ENCODE measurements around the gene HEYL.

The HEYL gene

DNA sequence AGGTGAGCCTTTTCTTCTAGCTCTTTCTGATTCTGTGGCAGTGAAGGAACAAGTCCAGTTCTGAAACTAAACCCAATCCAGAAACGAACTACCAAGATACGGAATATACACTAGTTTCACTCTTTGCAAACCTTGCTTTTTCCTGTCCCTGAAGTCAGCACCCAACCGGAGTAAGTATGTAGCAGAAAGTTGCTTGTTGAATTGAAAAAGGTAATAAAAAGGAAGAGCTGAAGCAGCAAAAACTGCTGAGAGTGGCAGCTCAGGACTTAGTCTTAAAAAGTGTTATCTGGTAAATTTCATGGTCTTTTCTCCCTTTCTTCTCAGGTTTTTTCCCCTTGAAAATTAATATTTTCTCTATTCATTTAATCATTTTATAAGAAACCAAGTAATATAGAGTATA lies 41.9 kb upstream of the HEYL start:
- H3K79me2 ChIP-seq (ENCODE audit: insufficient read depth, low read depth) = no peaks in the 10 kb centered on the region
- no peak overlapping the region for H2AFZ ChIP-seq (ENCODE audit: low read depth)
- no peak overlapping the region for H3K4me3 ChIP-seq (IDR thresholded peaks at IDR 0.05; ENCODE audit: insufficient read depth, low read depth, low read length)
- H3K27me3 ChIP-seq (ENCODE audit: insufficient read depth, low read depth) = 0 out of 2 replicates have a peak, but pooled peaks cover 2% of the 10 kb centered on the region
- no peak overlapping the region for H3K4me2 ChIP-seq
- TF ChIP-seq, protein P1, sequence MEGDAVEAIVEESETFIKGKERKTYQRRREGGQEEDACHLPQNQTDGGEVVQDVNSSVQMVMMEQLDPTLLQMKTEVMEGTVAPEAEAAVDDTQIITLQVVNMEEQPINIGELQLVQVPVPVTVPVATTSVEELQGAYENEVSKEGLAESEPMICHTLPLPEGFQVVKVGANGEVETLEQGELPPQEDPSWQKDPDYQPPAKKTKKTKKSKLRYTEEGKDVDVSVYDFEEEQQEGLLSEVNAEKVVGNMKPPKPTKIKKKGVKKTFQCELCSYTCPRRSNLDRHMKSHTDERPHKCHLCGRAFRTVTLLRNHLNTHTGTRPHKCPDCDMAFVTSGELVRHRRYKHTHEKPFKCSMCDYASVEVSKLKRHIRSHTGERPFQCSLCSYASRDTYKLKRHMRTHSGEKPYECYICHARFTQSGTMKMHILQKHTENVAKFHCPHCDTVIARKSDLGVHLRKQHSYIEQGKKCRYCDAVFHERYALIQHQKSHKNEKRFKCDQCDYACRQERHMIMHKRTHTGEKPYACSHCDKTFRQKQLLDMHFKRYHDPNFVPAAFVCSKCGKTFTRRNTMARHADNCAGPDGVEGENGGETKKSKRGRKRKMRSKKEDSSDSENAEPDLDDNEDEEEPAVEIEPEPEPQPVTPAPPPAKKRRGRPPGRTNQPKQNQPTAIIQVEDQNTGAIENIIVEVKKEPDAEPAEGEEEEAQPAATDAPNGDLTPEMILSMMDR (conservative IDR thresholded peaks at IDR 0.05; ENCODE audit: low read depth, low read length) = no peak
- H3K4me1 ChIP-seq (ENCODE audit: low read depth, poor library complexity, severe bottlenecking) = no peaks in the 10 kb centered on the region
- H4K20me1 ChIP-seq (ENCODE audit: insufficient read depth) = no peaks in the 10 kb centered on the region
- H3K36me3 ChIP-seq (ENCODE audit: insufficient read depth) = no peaks in the 10 kb centered on the region
- H3K9ac ChIP-seq = no peak overlapping the region
- no peak overlapping the region for H3K27ac ChIP-seq

DNA sequence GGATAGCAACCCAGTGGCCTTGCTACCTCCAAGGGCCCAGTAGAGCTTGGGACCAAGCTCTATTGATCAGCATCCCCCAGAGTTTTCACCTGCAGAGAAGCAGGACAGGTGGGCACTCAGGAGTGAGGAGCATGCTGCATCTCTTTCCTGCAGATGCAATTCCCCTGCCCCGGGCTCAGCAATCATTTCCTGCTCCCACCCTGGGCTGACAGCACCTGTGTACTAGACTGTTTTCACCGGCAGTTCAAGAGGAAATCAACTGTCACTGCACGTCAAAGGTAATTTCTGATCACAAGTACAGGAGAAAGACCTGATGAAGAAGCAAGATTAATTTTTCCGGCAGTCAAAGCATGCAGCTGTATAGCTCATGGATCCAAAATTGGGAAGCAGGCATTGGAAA lies 41.3 kb upstream of the HEYL start:
- Histone ChIP-seq H3K4me1 (ENCODE audit: low read depth, poor library complexity, severe bottlenecking) (no peaks in the 10 kb centered on the region), H3K79me2 (ENCODE audit: insufficient read depth, low read depth) (no peaks in the 10 kb centered on the region), H4K20me1 (ENCODE audit: insufficient read depth) (no peaks in the 10 kb centered on the region), H2AFZ (ENCODE audit: low read depth) (no peak overlapping the region), H3K4me2 (no peak overlapping the region), H3K36me3 (ENCODE audit: insufficient read depth) (no peaks in the 10 kb centered on the region), H3K27ac (no peak overlapping the region), H3K27me3 (ENCODE audit: insufficient read depth, low read depth) (no peaks in the 10 kb centered on the region), H3K4me3 (IDR thresholded peaks at IDR 0.05; ENCODE audit: insufficient read depth, low read depth, low read length) (no peak overlapping the region), H3K9ac (no peak overlapping the region)
- TF ChIP-seq, protein P1 (conservative IDR thresholded peaks at IDR 0.05; ENCODE audit: low read depth, low read length) = no peak

DNA sequence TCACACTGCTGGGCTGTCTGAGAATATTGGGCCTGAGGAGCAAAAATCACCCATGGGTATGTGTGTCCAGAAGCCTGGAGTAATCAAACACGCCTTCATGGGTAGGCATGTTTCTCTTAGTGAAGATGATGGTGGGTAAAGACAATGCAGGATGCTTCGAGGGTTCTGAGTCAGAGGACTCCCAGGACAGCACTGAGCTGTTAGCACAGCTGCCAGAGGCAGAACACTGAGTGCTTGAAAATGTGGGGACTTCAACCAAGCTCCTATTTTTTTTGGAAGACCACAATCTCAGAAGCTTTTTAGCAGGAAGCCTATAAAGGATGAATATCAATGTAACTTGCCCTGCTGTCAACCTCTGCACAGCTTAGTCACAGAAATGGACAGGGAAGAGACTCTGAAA lies 40.4 kb upstream of the HEYL start:
- H3K27me3 ChIP-seq (ENCODE audit: insufficient read depth, low read depth) = no peaks in the 10 kb centered on the region
- no peaks in the 10 kb centered on the region for H3K36me3 ChIP-seq (ENCODE audit: insufficient read depth)
- H3K9ac ChIP-seq = no peak overlapping the region
- TF ChIP-seq, protein P1 (conservative IDR thresholded peaks at IDR 0.05; ENCODE audit: low read depth, low read length) = no peak
- H3K79me2 ChIP-seq (ENCODE audit: insufficient read depth, low read depth) = no peaks in the 10 kb centered on the region
- H2AFZ ChIP-seq (ENCODE audit: low read depth) = no peak overlapping the region
- H3K4me1 ChIP-seq (ENCODE audit: low read depth, poor library complexity, severe bottlenecking) = no peaks in the 10 kb centered on the region
- H3K4me3 ChIP-seq (IDR thresholded peaks at IDR 0.05; ENCODE audit: insufficient read depth, low read depth, low read length) = no peak overlapping the region
- no peaks in the 10 kb centered on the region for H4K20me1 ChIP-seq (ENCODE audit: insufficient read depth)
- H3K4me2 ChIP-seq = no peak overlapping the region
- H3K27ac ChIP-seq = no peak overlapping the region

DNA sequence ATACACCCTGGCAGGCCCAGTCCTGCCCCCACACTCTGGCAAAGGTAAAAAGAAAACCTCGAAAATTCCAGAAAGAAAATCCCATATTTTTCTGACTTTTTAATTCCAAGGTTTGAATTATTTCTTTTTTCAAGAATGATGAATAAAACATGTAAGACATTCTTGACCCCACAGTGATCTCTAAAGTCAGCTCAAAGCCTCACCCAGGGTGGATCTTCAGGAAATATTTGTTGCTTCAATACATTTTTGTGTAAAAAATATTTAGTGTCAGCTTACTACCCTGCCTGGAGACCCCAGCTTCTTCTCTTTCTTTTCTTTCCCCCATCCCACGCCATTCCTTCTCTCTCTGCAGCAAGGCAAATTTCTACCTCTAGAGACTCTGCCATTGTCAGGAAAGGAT lies 39.4 kb upstream of the HEYL start:
- H3K27me3 ChIP-seq (ENCODE audit: insufficient read depth, low read depth) = no peaks in the 10 kb centered on the region
- H3K4me3 ChIP-seq (IDR thresholded peaks at IDR 0.05; ENCODE audit: insufficient read depth, low read depth, low read length) = no peak overlapping the region
- H4K20me1 ChIP-seq (ENCODE audit: insufficient read depth) = no peaks in the 10 kb centered on the region
- TF ChIP-seq, protein P1 (conservative IDR thresholded peaks at IDR 0.05; ENCODE audit: low read depth, low read length) = no peak
- no peak overlapping the region for H3K4me2 ChIP-seq
- H3K4me1 ChIP-seq (ENCODE audit: low read depth, poor library complexity, severe bottlenecking) = no peaks in the 10 kb centered on the region
- no peaks in the 10 kb centered on the region for H3K79me2 ChIP-seq (ENCODE audit: insufficient read depth, low read depth)
- no peak overlapping the region for H3K27ac ChIP-seq
- no peak overlapping the region for H3K9ac ChIP-seq
- no peaks in the 10 kb centered on the region for H3K36me3 ChIP-seq (ENCODE audit: insufficient read depth)
- H2AFZ ChIP-seq (ENCODE audit: low read depth) = no peak overlapping the region
